Activated naive CD4-positive, alpha-beta T cell treated with anti-CD3 and anti-CD28 coated beads, Interleukin-2, amount 50 U/mL, for 24 hours (primary cell): ENCODE results near the gene RNF183.
"Not testable (repeated sequence)": the region's sequence is repeated elsewhere in the genome, so short reads cannot be mapped to it uniquely, and the experiment has no call there.

Experiments used
- H3K27ac Mint-ChIP-seq: one replicate; pipeline ENCODE4 v1.8.0; 2021; ENCODE audit warnings: mild to moderate bottlenecking, mixed read lengths
- H3K27me3 Mint-ChIP-seq: one replicate; pipeline ENCODE4 v1.8.0; 2021; ENCODE audit warnings: mixed read lengths
- H3K36me3 Mint-ChIP-seq: one replicate; pipeline ENCODE4 v1.8.0; 2021; ENCODE audit warnings: mixed read lengths
- H3K4me1 Mint-ChIP-seq: one replicate; pipeline ENCODE4 v1.8.0; 2021; ENCODE audit warnings: mixed read lengths
- H3K4me3 Mint-ChIP-seq: one replicate; pipeline ENCODE4 v1.8.0; 2021; ENCODE audit warnings: mild to moderate bottlenecking, mixed read lengths
- H3K9me3 Mint-ChIP-seq: one replicate; pipeline ENCODE4 v1.8.0; 2021; ENCODE audit warnings: mixed read lengths

Gene RNF183

DNA sequence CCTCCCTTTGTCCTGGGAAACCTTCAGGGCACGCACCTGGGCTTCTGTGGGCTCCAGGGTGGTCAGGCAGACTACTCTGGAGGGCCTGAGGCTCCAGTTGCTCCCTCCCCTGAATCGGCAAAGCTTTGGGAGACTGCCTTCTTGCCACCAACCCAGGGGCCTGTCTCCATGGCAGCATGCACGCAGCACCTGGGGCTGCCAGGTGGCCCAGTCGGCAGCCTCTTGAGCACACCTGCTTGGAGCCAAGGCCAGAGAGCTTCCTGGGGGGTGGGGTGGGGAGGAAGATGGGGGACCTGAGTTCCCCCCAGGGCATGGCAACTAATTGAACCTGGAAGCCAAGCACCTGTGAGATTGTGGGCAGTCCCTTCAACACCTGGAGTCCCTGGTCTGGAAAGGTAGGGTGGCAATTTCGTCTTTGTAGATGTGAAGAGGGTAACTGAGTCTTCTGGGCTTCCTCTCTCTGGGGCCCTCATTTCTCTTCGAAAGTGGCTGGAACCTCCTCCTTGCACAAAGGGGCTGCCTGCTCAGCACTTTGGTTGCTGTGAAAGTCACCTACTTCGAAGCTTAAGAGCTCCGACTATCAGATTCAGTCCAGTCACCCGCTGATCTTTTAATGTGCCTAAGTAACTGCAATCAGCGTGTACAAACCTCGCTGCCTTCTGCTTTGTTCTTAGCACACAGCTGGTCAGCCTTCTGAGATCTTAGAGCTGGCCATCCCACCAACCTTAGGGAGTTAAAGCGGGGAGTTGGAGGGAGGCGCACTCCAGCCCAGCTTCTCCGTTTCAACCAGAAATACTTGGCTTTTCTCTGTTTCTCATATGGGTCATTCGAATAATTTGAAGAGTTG lies 4.0 kb downstream of the RNF183 start:
- H3K4me3 Mint-ChIP-seq = no peak overlapping the region
- no peak overlapping the region for H3K27ac Mint-ChIP-seq
- no peaks in the 10 kb centered on the region for H3K36me3 Mint-ChIP-seq
- no peaks in the 10 kb centered on the region for H3K9me3 Mint-ChIP-seq
- no peaks in the 10 kb centered on the region for H3K27me3 Mint-ChIP-seq
- H3K4me1 Mint-ChIP-seq = no peaks in the 10 kb centered on the region

DNA sequence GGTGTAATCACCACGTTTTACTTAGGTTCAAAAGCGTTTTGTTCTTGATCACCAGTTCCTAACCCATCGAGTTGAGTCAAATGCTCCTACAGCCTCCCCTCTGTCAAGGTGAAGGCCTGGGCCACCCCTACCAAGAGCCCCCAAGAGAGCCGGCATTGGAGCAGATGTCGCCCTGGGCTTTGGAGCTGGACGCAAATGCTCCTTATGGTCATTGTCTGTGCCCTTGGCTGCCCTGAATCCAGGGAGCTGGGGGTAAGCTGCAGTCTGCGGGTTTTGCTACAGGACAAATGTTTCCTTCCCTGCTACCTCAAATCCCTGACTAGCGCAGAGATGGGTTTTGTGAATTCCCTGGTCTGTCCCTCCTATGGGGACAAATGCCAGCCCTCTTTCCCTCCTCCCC lies 4.9 kb downstream of the RNF183 start:
- no peaks in the 10 kb centered on the region for H3K9me3 Mint-ChIP-seq
- no peaks in the 10 kb centered on the region for H3K36me3 Mint-ChIP-seq
- no peaks in the 10 kb centered on the region for H3K4me1 Mint-ChIP-seq
- no peak overlapping the region for H3K4me3 Mint-ChIP-seq
- H3K27me3 Mint-ChIP-seq = no peaks in the 10 kb centered on the region
- H3K27ac Mint-ChIP-seq = no peak overlapping the region

DNA sequence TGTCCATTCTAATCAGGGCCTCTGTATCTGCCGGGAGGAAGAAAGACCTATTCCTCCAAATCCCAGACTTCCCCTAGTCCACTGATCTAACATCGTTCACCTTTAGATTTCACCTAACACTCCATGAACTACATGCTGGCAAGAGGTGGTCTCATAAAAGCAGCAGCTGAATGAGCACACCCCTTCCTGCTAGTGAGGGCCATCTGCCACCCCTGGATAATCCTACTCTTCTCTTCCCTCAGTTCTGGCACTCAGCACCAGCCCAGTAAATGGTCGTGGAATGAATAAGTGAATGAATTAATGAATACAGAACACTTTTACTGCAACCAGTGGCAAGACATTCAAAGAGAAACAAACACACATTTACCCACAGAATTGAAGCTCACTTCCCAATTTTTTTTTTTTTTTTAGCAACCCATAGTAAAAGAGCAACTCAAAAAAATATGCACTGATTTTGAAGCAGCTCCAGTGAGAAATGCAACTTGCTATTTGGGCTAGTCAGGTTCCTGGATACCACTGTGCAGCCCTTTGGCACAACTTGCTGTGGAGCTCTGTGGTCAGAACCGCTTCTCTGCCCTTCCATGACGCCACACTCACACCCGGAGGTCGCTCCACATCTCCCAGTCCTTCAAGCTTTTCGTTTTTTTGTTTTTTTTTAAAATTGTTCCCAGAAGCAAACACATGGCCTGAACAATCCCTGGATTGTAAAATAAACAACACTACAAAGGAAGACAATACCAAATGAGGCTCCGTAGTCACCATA lies 6.2 kb downstream of the RNF183 start:
- Mint-ChIP-seq H3K36me3 (no peaks in the 10 kb centered on the region), H3K9me3 (no peaks in the 10 kb centered on the region), H3K27ac (no peak overlapping the region), H3K27me3 (no peaks in the 10 kb centered on the region), H3K4me1 (no peaks in the 10 kb centered on the region), H3K4me3 (no peak overlapping the region)

DNA sequence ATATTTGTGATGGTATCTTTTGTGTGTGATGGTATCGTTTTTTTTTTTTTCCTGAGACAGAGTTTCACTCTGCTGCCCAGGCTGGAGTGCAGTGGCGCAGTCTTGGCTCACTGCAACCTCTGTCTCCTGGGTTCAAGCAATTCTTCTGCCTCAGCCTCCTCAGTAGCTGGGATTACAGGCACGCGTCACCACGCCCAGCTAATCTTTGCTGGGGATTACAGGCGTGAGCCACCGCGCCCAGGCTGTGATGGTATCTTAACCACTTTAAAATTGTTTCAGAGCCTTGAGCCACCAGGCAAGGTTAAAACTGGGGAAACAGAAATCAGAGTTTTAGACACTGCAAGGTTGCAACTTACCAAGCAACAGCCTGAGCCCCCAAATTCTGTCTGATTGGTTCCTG lies 6.9 kb downstream of the RNF183 start:
- not testable (repeated sequence) for H3K4me1 Mint-ChIP-seq, H3K9me3 Mint-ChIP-seq, H3K4me3 Mint-ChIP-seq, H3K27me3 Mint-ChIP-seq, H3K27ac Mint-ChIP-seq, H3K36me3 Mint-ChIP-seq

DNA sequence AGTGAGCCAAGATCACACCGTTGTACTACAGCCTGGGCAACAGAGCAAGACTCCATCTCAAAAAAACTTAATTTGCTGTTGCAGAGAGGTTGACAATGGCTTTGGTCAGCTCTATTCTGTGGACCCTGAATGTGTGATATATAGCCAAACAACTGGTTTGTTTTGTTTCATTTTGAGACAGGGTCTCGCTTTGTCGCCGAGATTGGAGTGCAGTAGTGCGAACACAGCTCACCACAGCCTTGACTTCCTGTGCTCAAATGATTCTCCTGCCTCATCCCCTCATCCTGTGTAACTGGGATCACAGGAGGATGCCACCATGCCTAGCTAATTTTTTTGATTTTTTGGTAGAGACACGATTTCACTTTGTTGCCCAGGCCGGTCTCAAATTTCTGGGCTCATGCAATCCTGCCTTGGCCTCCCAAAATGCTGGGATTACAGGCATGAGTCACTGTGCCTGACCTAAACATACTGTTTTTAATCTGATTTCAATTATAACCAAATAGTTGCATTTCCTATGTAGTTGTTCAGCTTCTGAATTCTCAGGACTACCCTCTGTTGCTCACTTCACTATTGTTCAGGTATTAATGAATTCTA lies 9.8 kb downstream of the RNF183 start:
- Mint-ChIP-seq H3K4me3 (no peak overlapping the region), H3K27ac (no peak overlapping the region), H3K27me3 (no peaks in the 10 kb centered on the region), H3K4me1 (no peaks in the 10 kb centered on the region), H3K36me3 (peaks cover 7% of the 10 kb centered on the region), H3K9me3 (no peaks in the 10 kb centered on the region)

- Mint-ChIP-seq H3K27ac (no peak overlapping the region), H3K27me3 (no peaks in the 10 kb centered on the region), H3K36me3 (peaks cover 16% of the 10 kb centered on the region), H3K4me3 (no peak overlapping the region), H3K9me3 (no peaks in the 10 kb centered on the region), H3K4me1 (no peaks in the 10 kb centered on the region)
Measured at GRCh38 chr9:113290052-113290607, 13.0 kb downstream of the RNF183 start.

GRCh38 chr9:113289091-113289490 lies 14.1 kb downstream of the RNF183 start:
- no peak overlapping the region for H3K4me3 Mint-ChIP-seq
- H3K27me3 Mint-ChIP-seq = no peaks in the 10 kb centered on the region
- H3K4me1 Mint-ChIP-seq = no peaks in the 10 kb centered on the region
- no peak overlapping the region for H3K27ac Mint-ChIP-seq
- H3K36me3 Mint-ChIP-seq = peaks cover 21% of the 10 kb centered on the region
- H3K9me3 Mint-ChIP-seq = no peaks in the 10 kb centered on the region

- Mint-ChIP-seq H3K27ac (peak overlapping the region; percentile 70), H3K4me1 (peaks cover 35% of the 10 kb centered on the region), H3K4me3 (no peak overlapping the region), H3K9me3 (no peaks in the 10 kb centered on the region), H3K27me3 (no peaks in the 10 kb centered on the region), H3K36me3 (peaks cover 39% of the 10 kb centered on the region)
Measured at GRCh38 chr9:113281356-113281755, 21.8 kb downstream of the RNF183 start.

GRCh38 chr9:113278840-113279239 lies 24.3 kb downstream of the RNF183 start:
- H3K4me3 Mint-ChIP-seq = peak overlapping the region; percentile 45
- H3K36me3 Mint-ChIP-seq = peaks cover 31% of the 10 kb centered on the region
- peaks cover 41% of the 10 kb centered on the region for H3K4me1 Mint-ChIP-seq
- no peaks in the 10 kb centered on the region for H3K27me3 Mint-ChIP-seq
- no peak overlapping the region for H3K27ac Mint-ChIP-seq
- H3K9me3 Mint-ChIP-seq = no peaks in the 10 kb centered on the region

DNA sequence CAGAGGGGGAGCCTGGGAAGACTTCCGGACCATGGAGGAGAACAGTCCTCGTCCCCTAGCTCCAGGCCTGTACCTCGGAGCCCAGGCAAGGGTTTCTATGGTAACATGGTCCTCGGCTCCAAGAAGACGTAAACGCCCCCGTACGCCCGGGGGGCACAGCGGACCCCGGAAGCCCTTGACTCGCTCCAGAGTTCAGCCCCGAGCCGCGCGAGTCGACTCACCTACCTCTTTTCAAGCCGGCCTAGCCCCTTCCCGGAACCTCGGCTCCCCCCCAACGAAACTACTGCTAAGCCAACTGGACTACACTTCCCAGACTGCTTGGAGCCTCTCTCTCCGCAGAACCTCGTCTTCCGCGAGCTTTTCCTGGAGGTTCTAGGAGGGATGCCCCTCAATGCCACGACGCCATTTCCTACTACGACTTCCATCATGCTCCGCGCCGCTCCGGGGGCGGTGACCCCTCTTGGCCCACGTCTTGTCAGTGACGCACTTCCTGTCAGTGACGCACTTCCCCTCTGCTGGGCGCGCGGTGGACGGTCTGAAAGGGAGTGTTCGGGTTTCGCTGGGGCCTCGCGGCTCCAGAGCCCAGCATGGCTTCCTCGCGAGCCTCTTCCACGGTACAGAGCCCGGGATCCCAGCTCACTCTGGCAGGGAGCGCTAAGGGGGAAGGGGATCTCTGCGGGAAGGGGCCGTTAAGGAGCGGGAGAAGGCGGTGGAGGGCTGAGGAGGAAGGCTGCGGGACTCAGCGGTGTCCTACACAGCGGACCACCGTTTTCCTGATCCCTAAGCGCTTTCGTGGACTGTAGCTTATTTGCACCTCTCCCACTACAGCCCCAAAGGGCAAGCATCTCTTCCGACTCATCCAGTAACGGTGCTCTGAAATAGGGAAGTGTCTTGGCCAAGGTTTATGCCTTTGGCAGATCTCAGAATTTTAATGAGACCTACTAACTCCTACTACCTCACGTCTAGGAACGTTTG lies 27.7 kb downstream of the RNF183 start, which contains the start of the genes CDC26 and PRPF4:
TSS of gene CDC26 (minus strand) at position 416 of the 975 bp plus-strand sequence. CDS start 3,065 bp downstream, outside the sequence.
TSS of gene PRPF4 (plus strand) at position 502 of the 975 bp plus-strand sequence. CDS start at position 588, 86 bp downstream.
- H3K36me3 Mint-ChIP-seq = peaks cover 20% of the 10 kb centered on the region
- H3K4me1 Mint-ChIP-seq = peaks cover 43% of the 10 kb centered on the region

DNA sequence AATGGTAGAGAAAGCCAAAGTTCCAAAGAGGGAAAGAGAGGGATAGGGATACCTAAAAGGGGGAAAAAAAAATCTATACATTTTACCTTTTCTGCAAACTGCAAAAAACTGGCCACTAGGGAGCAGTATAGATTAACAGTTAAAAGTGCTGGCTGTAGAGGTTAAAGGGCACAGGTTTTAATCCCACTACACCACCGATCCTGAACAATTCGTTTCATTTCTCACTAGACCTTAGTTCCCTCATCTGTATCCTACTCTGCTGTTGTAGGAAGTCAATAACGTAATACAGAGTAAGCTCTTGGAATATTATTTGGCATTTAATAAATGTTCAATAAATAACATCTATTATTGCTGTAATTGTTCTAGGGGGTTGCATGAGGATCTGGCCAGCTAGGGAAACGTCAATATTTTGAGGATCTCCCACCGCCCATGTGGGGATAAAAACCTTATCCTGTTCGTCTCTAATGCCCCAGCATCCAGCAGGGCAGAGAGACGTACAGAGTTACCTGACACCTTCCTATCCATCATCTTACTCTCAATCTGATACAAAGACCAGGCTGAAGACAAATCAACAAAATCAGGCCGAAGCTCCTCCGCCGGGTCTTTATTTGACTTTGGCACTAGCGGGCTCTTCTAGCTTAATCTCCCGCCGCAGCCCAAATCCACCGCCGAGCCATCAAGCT lies 28.6 kb downstream of the RNF183 start:
- peaks cover 16% of the 10 kb centered on the region for H3K36me3 Mint-ChIP-seq

More for the DNA sequence above, 27.7 kb downstream of the RNF183 start, which contains the start of the genes CDC26 and PRPF4:
- Mint-ChIP-seq H3K4me3 (no peak within 1 kb of the TSS), H3K27ac (no peak within 1 kb of the TSS), H3K27me3 (no peaks in the 10 kb centered on the region), H3K9me3 (no peaks in the 10 kb centered on the region)

DNA sequence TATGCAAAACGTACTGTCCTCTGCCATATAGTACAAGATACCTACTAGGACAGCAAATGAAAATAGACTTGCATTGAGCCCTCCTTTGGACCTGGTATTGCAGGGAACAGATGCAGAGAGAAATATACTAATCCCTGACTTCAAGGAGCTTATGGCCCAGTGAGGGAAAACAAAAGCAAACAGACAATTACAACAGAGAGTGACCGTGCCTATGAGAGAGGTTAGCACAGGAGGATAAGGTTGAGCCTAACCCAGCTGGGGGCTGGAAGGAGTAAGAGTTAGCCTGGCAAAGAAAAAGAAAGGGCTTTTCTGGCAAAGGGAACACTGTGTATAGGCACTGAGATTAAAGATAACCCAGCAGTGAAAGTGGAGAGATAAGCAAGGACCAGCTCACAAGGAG lies 33.3 kb downstream of the RNF183 start:
- no peaks in the 10 kb centered on the region for H3K27me3 Mint-ChIP-seq
- peak overlapping the region; percentile 89 for H3K27ac Mint-ChIP-seq
- H3K9me3 Mint-ChIP-seq = no peaks in the 10 kb centered on the region
- no peak overlapping the region for H3K4me3 Mint-ChIP-seq
- H3K36me3 Mint-ChIP-seq = peaks cover 15% of the 10 kb centered on the region
- peaks cover 29% of the 10 kb centered on the region for H3K4me1 Mint-ChIP-seq

More for the DNA sequence above, 28.6 kb downstream of the RNF183 start:
- Mint-ChIP-seq H3K4me1 (peaks cover 41% of the 10 kb centered on the region), H3K27me3 (no peaks in the 10 kb centered on the region), H3K27ac (no peak overlapping the region), H3K9me3 (no peaks in the 10 kb centered on the region), H3K4me3 (no peak overlapping the region)

DNA sequence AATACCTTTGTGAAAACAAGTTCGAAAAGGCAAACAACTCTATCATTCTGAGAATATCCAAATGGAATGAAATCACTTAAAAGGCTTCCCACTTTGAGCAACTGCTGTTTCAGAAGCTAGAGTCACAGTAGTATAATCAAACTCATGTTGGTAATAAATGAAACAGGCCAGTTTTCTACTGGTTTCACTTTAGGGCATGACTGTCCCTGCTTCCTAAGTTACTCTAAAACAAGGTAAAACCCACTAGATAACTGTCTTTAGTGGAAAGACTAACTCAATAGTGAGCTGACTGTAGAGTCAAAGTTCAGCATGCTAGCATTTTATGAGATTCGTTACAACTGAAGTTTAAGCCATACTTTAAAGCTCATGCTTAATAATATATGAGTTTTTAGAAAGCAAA lies 33.8 kb downstream of the RNF183 start:
- Mint-ChIP-seq H3K27me3 (no peaks in the 10 kb centered on the region), H3K4me1 (peaks cover 28% of the 10 kb centered on the region), H3K27ac (peak overlapping the region; percentile 53), H3K4me3 (no peak overlapping the region), H3K9me3 (no peaks in the 10 kb centered on the region), H3K36me3 (peaks cover 15% of the 10 kb centered on the region)

GRCh38 chr9:113267911-113268566 lies 35.1 kb downstream of the RNF183 start:
- H3K4me1 Mint-ChIP-seq = peaks cover 19% of the 10 kb centered on the region
- H3K27ac Mint-ChIP-seq = peak overlapping the region; percentile 92
- no peaks in the 10 kb centered on the region for H3K27me3 Mint-ChIP-seq
- peaks cover 15% of the 10 kb centered on the region for H3K36me3 Mint-ChIP-seq
- H3K9me3 Mint-ChIP-seq = no peaks in the 10 kb centered on the region
- no peak overlapping the region for H3K4me3 Mint-ChIP-seq
